Measurements from ENCODE around the gene TRMT11. TPM values are rescaled to one million over a fixed set of nuclear protein-coding genes. Genes with fewer than 3 reads are reported as not detected.
A peak's percentile ranks its signal among the peaks of the same experiment; 100 is the strongest.

The TRMT11 gene
- total and polyA plus RNA-seq, 9 of the 15 experiments (the other 6 are each of a cell fraction or from before 2014, with no cell fraction given), result 38.8 to 88.0 (median 59.8) TPM

DNA sequence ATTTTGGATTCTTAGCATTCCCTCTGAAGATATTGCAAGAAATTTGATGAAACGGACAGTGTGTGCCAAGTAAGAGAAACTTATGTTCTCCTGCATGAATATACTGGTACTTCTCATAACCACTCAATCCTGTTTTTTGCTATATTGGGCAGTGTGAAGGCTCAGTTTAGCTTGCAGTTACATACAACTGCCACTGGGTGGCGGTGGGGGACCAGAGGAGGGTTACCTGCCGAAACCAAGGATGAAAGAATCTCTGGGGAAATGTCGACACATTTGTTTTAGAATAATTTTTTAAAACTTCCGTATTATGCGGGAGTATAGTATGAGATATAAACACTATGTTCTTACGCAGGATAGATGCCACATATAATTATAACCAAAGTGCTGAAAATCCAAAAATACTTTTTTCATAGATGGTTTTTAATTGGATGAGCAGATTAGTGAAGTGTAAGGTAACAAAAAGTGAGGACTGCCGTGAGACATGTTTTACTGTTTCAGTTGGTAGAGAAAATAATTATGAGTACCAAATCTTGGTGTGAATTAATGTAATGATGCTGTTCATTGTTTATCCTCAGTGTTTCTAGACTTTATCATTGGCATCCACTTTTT is 9.7 kb downstream of the TRMT11 start (continued):
- TF ChIP-seq REST (IDR thresholded peaks at IDR 0.05; ENCODE audit: borderline replicate concordance) (peak; percentile 66; the same call in 1 of the 2 replicates), REST (CRISPR knock-in tag; IDR thresholded peaks at IDR 0.05; ENCODE audit: low read depth) (no peak), RAD21 (CRISPR knock-in tag; conservative IDR thresholded peaks at IDR 0.05 in 1 of 2, IDR thresholded peaks at IDR 0.05 in 1 of 2) (peak; percentile 80 to 88), ATF7 (IDR thresholded peaks at IDR 0.05) (0 out of 2 replicates have a peak, but pooled peaks have one; percentile 12), ZNF274 (IDR thresholded peaks at IDR 0.05; ENCODE audit: borderline replicate concordance, low read depth, low read length) (no peak), ARID2 (IDR thresholded peaks at IDR 0.05) (peak; percentile 28; the same call in 1 of the 2 replicates), MLLT1 (IDR thresholded peaks at IDR 0.05) (no peak), SMC3 (conservative IDR thresholded peaks at IDR 0.05; ENCODE audit: insufficient read depth, low read depth, low read length) (peak; percentile 79), ZFPM2 (CRISPR knock-in tag; IDR thresholded peaks at IDR 0.05) (no peak), COPS2 (conservative IDR thresholded peaks at IDR 0.05) (no peak)
- TF ChIP-seq, protein P1, sequence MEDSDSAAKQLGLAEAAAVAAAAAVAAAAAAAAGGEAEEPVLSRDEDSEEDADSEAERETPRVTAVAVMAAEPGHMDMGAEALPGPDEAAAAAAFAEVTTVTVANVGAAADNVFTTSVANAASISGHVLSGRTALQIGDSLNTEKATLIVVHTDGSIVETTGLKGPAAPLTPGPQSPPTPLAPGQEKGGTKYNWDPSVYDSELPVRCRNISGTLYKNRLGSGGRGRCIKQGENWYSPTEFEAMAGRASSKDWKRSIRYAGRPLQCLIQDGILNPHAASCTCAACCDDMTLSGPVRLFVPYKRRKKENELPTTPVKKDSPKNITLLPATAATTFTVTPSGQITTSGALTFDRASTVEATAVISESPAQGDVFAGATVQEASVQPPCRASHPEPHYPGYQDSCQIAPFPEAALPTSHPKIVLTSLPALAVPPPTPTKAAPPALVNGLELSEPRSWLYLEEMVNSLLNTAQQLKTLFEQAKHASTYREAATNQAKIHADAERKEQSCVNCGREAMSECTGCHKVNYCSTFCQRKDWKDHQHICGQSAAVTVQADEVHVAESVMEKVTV (CRISPR knock-in tag; IDR thresholded peaks at IDR 0.05), result peak; percentile 70
- TF ChIP-seq, protein P2, sequence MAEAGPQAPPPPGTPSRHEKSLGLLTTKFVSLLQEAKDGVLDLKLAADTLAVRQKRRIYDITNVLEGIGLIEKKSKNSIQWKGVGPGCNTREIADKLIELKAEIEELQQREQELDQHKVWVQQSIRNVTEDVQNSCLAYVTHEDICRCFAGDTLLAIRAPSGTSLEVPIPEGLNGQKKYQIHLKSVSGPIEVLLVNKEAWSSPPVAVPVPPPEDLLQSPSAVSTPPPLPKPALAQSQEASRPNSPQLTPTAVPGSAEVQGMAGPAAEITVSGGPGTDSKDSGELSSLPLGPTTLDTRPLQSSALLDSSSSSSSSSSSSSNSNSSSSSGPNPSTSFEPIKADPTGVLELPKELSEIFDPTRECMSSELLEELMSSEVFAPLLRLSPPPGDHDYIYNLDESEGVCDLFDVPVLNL (CRISPR knock-in tag; IDR thresholded peaks at IDR 0.05; ENCODE audit: low read depth), result no peak
- TF ChIP-seq, protein P3, sequence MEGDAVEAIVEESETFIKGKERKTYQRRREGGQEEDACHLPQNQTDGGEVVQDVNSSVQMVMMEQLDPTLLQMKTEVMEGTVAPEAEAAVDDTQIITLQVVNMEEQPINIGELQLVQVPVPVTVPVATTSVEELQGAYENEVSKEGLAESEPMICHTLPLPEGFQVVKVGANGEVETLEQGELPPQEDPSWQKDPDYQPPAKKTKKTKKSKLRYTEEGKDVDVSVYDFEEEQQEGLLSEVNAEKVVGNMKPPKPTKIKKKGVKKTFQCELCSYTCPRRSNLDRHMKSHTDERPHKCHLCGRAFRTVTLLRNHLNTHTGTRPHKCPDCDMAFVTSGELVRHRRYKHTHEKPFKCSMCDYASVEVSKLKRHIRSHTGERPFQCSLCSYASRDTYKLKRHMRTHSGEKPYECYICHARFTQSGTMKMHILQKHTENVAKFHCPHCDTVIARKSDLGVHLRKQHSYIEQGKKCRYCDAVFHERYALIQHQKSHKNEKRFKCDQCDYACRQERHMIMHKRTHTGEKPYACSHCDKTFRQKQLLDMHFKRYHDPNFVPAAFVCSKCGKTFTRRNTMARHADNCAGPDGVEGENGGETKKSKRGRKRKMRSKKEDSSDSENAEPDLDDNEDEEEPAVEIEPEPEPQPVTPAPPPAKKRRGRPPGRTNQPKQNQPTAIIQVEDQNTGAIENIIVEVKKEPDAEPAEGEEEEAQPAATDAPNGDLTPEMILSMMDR (IDR thresholded peaks at IDR 0.05 in 2 of 3, conservative IDR thresholded peaks at IDR 0.05 in 1 of 3; ENCODE audit: insufficient read depth in 2 of 3, low read depth in 1 of 3, low read length in 3 of 3), result peak; percentile 85 to 97 (median 93)

All from K562 (cell line).